GM12878 (cell line): ENCODE measurements around the gene PIK3R5. TPM values are rescaled to one million over a fixed set of nuclear protein-coding genes. Genes with fewer than 3 reads are reported as not detected.
A peak's percentile ranks its signal among the peaks of the same experiment; 100 is the strongest.

ENCODE experiments used
- BMI1 ChIP-seq: fragments of 450-650 bp; IDR thresholded peaks from 2 replicates; pipeline ENCODE4 v1.6.1; 2016; ENCODE audit warnings: mild to moderate bottlenecking, moderate library complexity, borderline replicate concordance
- CHD1 ChIP-seq: IDR thresholded peaks from 2 replicates; pipeline ENCODE4 v1.6.1; 2012; ENCODE audit warnings: low read depth, low read length, improper control_type of control experiment
- CREM ChIP-seq: IDR thresholded peaks from 2 replicates; pipeline ENCODE4 v1.6.1; 2014; ENCODE audit warnings: antibody characterized with exemption, low read depth
- CTCF ChIP-seq, 3 experiments: IDR thresholded peaks in 2 of 3; conservative IDR thresholded peaks in 1 of 3; 2 replicates each; pipeline ENCODE4 v1.5.1; 2011; ENCODE audit warnings: low read depth in 3 of 3, low read length in 3 of 3, mild to moderate bottlenecking in 3 of 3, control low read depth in 2 of 3, moderate library complexity in 2 of 3, inconsistent platforms in 1 of 3, mixed read lengths in 1 of 3; ENCODE audit not compliant: control insufficient read depth in 2 of 3, insufficient read depth in 1 of 3; ENCODE audit errors: extremely low read depth in 1 of 3
- EED ChIP-seq: sonication (generic); IDR thresholded peaks from 2 replicates; pipeline ENCODE4 v1.6.1; 2016; ENCODE audit warnings: antibody characterized with exemption, low read depth
- ELK1 ChIP-seq: IDR thresholded peaks from 2 replicates; pipeline ENCODE4 v1.6.1; 2012; ENCODE audit warnings: low read depth, low read length, improper control_type of control experiment
- ETV6 ChIP-seq, 2 experiments: fragments of 450-650 bp in 1 of 2; IDR thresholded peaks in 1 of 2; conservative IDR thresholded peaks in 1 of 2; 2 replicates each; pipeline ENCODE4 v1.6.1; 2014; ENCODE audit warnings: antibody characterized with exemption in 1 of 2, borderline replicate concordance in 1 of 2, low read depth in 1 of 2, mild to moderate bottlenecking in 1 of 2, moderate library complexity in 1 of 2
- RB1 ChIP-seq: fragments of 450-650 bp; formaldehyde crosslinking; IDR thresholded peaks from 2 replicates; pipeline ENCODE4 v1.6.1; 2017; ENCODE audit warnings: mild to moderate bottlenecking, borderline replicate concordance
- RFX5 ChIP-seq: IDR thresholded peaks from 2 replicates; pipeline ENCODE4 v1.6.1; 2011; ENCODE audit warnings: low read depth, low read length, improper control_type of control experiment
- SMAD1 ChIP-seq: fragments of 450-650 bp; IDR thresholded peaks from 2 replicates; pipeline ENCODE4 v1.6.1; 2018; ENCODE audit warnings: mild to moderate bottlenecking, low read depth; ENCODE audit not compliant: partially characterized antibody
- TARDBP ChIP-seq: IDR thresholded peaks from 2 replicates; pipeline ENCODE4 v1.6.1; 2016; ENCODE audit warnings: borderline replicate concordance
- TCF12 ChIP-seq: IDR thresholded peaks from 2 replicates; pipeline ENCODE4 v1.6.1; 2011; ENCODE audit warnings: low read depth, mild to moderate bottlenecking, low read length
- ZBTB11 ChIP-seq: fragments of 450-650 bp; formaldehyde crosslinking; IDR thresholded peaks from 2 replicates; pipeline ENCODE4 v1.5.0; 2022; ENCODE audit warnings: mild to moderate bottlenecking, missing genetic modification characterization
- ZNF274 ChIP-seq: IDR thresholded peaks from one replicate; pipeline ENCODE4 v1.8.0; 2011; ENCODE audit not compliant: insufficient read length, insufficient read depth
- ZSCAN29 ChIP-seq: fragments of 450-650 bp; IDR thresholded peaks from 2 replicates; pipeline ENCODE4 v1.6.1; 2017; ENCODE audit warnings: mild to moderate bottlenecking, moderate library complexity
- polyA plus RNA-seq, 11 experiments: library from polyadenylated mRNA; depleted of rRNA in 4 of 11; unstranded in 6 of 11; stranded (reverse) in 5 of 11; fragments of >200 nt; fragmentation: Nextera tagmentation in 4 of 11; fragmentation: Illumina TruSeq in 1 of 11; extraction: Ambion mirVana in 4 of 11; extraction: Trizol in 1 of 11; gene quantifications; 1 replicate in 1 of 11; 2 replicates in 10 of 11; pipeline versions ENCODE4 v1.2.1 to v1.2.3, GENCODE V29; 2011 to 2016; ENCODE audit warnings: inconsistent platforms in 2 of 11, missing spikeins in 2 of 11, low read depth in 1 of 11
- total RNA-seq, 4 experiments: library from RNA; depleted of rRNA in 3 of 4; stranded (reverse); fragments of >200 nt in 3 of 4; fragmentation: Illumina TruSeq in 1 of 4; extraction: Trizol in 1 of 4; gene quantifications; 2 replicates each; pipeline versions ENCODE4 v1.2.1 to v1.2.3, GENCODE V29; 2013 to 2021
- TF ChIP-seq, protein P1 (sequence below): IDR thresholded peaks from 2 replicates; pipeline ENCODE4 v1.6.1; 2012; ENCODE audit warnings: mild to moderate bottlenecking, low read depth, low read length

Gene PIK3R5
- total and polyA plus RNA-seq, 10 of the 15 experiments (the other 5 are each of a cell fraction or from before 2014, with no cell fraction given), result 9.5 to 50.8 (median 35.5) TPM

DNA sequence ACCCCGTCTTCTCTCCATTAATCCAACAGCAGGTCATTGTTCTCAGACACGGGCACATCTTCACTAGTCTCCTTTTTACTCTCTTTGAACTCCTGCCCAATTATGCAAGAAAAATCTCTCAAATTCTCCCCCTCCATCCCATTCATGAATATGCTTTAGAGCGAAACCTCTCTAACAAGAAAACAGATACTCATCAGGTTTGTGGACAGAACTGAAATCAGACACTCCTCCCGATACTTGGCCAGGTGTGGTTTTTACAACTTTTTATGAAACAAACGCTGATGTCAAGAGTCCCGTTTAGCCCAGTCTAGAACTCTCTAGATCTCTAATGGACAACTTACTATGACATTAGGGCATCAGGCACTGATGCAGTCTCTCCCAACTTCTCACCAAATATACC lies 40.9 kb downstream of the PIK3R5 start (continued):
- TF ChIP-seq ZNF274 (no peak), ETV6 (conservative IDR thresholded peaks at IDR 0.05 in 1 of 2, IDR thresholded peaks at IDR 0.05 in 1 of 2; ENCODE audit: borderline replicate concordance in 1 of 2, low read depth in 1 of 2) (peak in 1 of 2 experiments; percentile 47; a peak in 1 of 4 replicates), ZBTB11 (CRISPR knock-in tag) (no peak), RB1 (no peak), CHD1 (no peak), EED (0 out of 2 replicates have a peak, but pooled peaks have one; percentile 26), ELK1 (no peak), CTCF (IDR thresholded peaks at IDR 0.05 in 2 of 3, conservative IDR thresholded peaks at IDR 0.05 in 1 of 3; ENCODE audit: control insufficient read depth in 2 of 3, extremely low read depth in 1 of 3, insufficient read depth in 1 of 3, low read depth in 3 of 3, low read length in 3 of 3) (no peak), ZSCAN29 (no peak), SMAD1 (no peak), RFX5 (no peak), CREM (peak; percentile 38; the same call in 1 of the 2 replicates), TCF12 (peak; percentile 62), BMI1 (no peak), TARDBP (no peak)
- TF ChIP-seq, protein P1, sequence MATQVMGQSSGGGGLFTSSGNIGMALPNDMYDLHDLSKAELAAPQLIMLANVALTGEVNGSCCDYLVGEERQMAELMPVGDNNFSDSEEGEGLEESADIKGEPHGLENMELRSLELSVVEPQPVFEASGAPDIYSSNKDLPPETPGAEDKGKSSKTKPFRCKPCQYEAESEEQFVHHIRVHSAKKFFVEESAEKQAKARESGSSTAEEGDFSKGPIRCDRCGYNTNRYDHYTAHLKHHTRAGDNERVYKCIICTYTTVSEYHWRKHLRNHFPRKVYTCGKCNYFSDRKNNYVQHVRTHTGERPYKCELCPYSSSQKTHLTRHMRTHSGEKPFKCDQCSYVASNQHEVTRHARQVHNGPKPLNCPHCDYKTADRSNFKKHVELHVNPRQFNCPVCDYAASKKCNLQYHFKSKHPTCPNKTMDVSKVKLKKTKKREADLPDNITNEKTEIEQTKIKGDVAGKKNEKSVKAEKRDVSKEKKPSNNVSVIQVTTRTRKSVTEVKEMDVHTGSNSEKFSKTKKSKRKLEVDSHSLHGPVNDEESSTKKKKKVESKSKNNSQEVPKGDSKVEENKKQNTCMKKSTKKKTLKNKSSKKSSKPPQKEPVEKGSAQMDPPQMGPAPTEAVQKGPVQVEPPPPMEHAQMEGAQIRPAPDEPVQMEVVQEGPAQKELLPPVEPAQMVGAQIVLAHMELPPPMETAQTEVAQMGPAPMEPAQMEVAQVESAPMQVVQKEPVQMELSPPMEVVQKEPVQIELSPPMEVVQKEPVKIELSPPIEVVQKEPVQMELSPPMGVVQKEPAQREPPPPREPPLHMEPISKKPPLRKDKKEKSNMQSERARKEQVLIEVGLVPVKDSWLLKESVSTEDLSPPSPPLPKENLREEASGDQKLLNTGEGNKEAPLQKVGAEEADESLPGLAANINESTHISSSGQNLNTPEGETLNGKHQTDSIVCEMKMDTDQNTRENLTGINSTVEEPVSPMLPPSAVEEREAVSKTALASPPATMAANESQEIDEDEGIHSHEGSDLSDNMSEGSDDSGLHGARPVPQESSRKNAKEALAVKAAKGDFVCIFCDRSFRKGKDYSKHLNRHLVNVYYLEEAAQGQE, result no peak
